Activated naive CD8-positive, alpha-beta T cell treated with anti-CD3 and anti-CD28 coated beads, Interleukin-2, amount 50 U/mL, for 24 hours (primary cell): Measurements from ENCODE around the gene FEZ2.

ENCODE experiments used
- ATAC-seq: fragments of 150-1000 bp; cut with Tn5 transposase; one replicate; pipeline ENCODE4 v1.10.0; 2021
- DNase-seq: peaks from one replicate; pipeline ENCODE4 v3.0.0; 2021
- H3K27ac Mint-ChIP-seq: one replicate; pipeline ENCODE4 v1.8.0; 2021; ENCODE audit warnings: mild to moderate bottlenecking, mixed read lengths
- H3K27me3 Mint-ChIP-seq: one replicate; pipeline ENCODE4 v1.8.0; 2021; ENCODE audit warnings: mixed read lengths
- H3K36me3 Mint-ChIP-seq: one replicate; pipeline ENCODE4 v1.8.0; 2021; ENCODE audit warnings: low read depth, mixed read lengths
- H3K4me1 Mint-ChIP-seq: one replicate; pipeline ENCODE4 v1.8.0; 2021; ENCODE audit warnings: mixed read lengths
- H3K4me3 Mint-ChIP-seq: one replicate; pipeline ENCODE4 v1.8.0; 2021; ENCODE audit warnings: mild to moderate bottlenecking, moderate library complexity, mixed read lengths
- H3K9me3 Mint-ChIP-seq: one replicate; pipeline ENCODE4 v1.8.0; 2021; ENCODE audit warnings: mixed read lengths

Gene FEZ2

GRCh38 chr2:36538335-36538734 is 59.6 kb downstream of the FEZ2 start:
- Mint-ChIP-seq H3K27me3 (no peaks in the 10 kb centered on the region), H3K4me1 (no peaks in the 10 kb centered on the region), H3K36me3 (peaks cover 20% of the 10 kb centered on the region)

GRCh38 chr2:36536776-36537175 is 61.2 kb downstream of the FEZ2 start:
- no peak for ATAC-seq
- no peaks in the 10 kb centered on the region for H3K27me3 Mint-ChIP-seq
- H3K4me1 Mint-ChIP-seq, result no peaks in the 10 kb centered on the region
- H3K9me3 Mint-ChIP-seq, result no peaks in the 10 kb centered on the region
- peaks cover 22% of the 10 kb centered on the region for H3K36me3 Mint-ChIP-seq
- DNase-seq, result no peak
- H3K27ac Mint-ChIP-seq, result no peak overlapping the region
- H3K4me3 Mint-ChIP-seq, result no peak overlapping the region

More at GRCh38 chr2:36538335-36538734, 59.6 kb downstream of the FEZ2 start:
- Mint-ChIP-seq H3K27ac (no peak overlapping the region), H3K4me3 (no peak overlapping the region), H3K9me3 (no peaks in the 10 kb centered on the region)
- no peak for DNase-seq
- ATAC-seq, result no peak

- Mint-ChIP-seq H3K4me1 (no peaks in the 10 kb centered on the region), H3K4me3 (no peak overlapping the region), H3K27ac (no peak overlapping the region), H3K36me3 (peaks cover 19% of the 10 kb centered on the region), H3K27me3 (no peaks in the 10 kb centered on the region), H3K9me3 (no peaks in the 10 kb centered on the region)
- DNase-seq (no peak), ATAC-seq (no peak)
These were observed 62.9 kb downstream of the FEZ2 start for GRCh38 chr2:36535099-36535498.

- ATAC-seq, result no peak
- H3K9me3 Mint-ChIP-seq, result no peaks in the 10 kb centered on the region
- DNase-seq, result no peak
- peaks cover 19% of the 10 kb centered on the region for H3K36me3 Mint-ChIP-seq
- no peak overlapping the region for H3K4me3 Mint-ChIP-seq
- H3K27me3 Mint-ChIP-seq, result no peaks in the 10 kb centered on the region
- no peaks in the 10 kb centered on the region for H3K4me1 Mint-ChIP-seq
- no peak overlapping the region for H3K27ac Mint-ChIP-seq
These were observed 63.6 kb downstream of the FEZ2 start for GRCh38 chr2:36534275-36534799.

- Mint-ChIP-seq H3K27me3 (no peaks in the 10 kb centered on the region), H3K9me3 (no peaks in the 10 kb centered on the region), H3K27ac (no peak overlapping the region), H3K36me3 (peaks cover 20% of the 10 kb centered on the region), H3K4me3 (no peak overlapping the region), H3K4me1 (no peaks in the 10 kb centered on the region)
- ATAC-seq, result no peak
- no peak for DNase-seq
These were observed 67.0 kb downstream of the FEZ2 start for GRCh38 chr2:36530983-36531354.

GRCh38 chr2:36530178-36530982 is 67.6 kb downstream of the FEZ2 start:
- no peak for ATAC-seq
- no peak for DNase-seq
- Mint-ChIP-seq H3K9me3 (no peaks in the 10 kb centered on the region), H3K27ac (no peak overlapping the region), H3K27me3 (no peaks in the 10 kb centered on the region), H3K4me1 (no peaks in the 10 kb centered on the region), H3K36me3 (peaks cover 23% of the 10 kb centered on the region), H3K4me3 (no peak overlapping the region)

GRCh38 chr2:36528766-36529392 is 69.1 kb downstream of the FEZ2 start:
- H3K27me3 Mint-ChIP-seq, result no peaks in the 10 kb centered on the region
- H3K27ac Mint-ChIP-seq, result no peak overlapping the region
- no peak for DNase-seq
- no peak overlapping the region for H3K4me3 Mint-ChIP-seq
- ATAC-seq, result no peak
- H3K4me1 Mint-ChIP-seq, result no peaks in the 10 kb centered on the region
- no peaks in the 10 kb centered on the region for H3K9me3 Mint-ChIP-seq
- peaks cover 30% of the 10 kb centered on the region for H3K36me3 Mint-ChIP-seq

GRCh38 chr2:36528274-36528673 is 69.7 kb downstream of the FEZ2 start:
- no peak for DNase-seq
- H3K27ac Mint-ChIP-seq, result no peak overlapping the region
- peaks cover 34% of the 10 kb centered on the region for H3K36me3 Mint-ChIP-seq
- H3K4me1 Mint-ChIP-seq, result no peaks in the 10 kb centered on the region
- H3K27me3 Mint-ChIP-seq, result no peaks in the 10 kb centered on the region
- no peaks in the 10 kb centered on the region for H3K9me3 Mint-ChIP-seq
- H3K4me3 Mint-ChIP-seq, result no peak overlapping the region
- ATAC-seq, result no peak

GRCh38 chr2:36526226-36526625 is 71.7 kb downstream of the FEZ2 start:
- Mint-ChIP-seq H3K36me3 (peaks cover 42% of the 10 kb centered on the region), H3K4me3 (no peak overlapping the region), H3K27me3 (no peaks in the 10 kb centered on the region), H3K9me3 (no peaks in the 10 kb centered on the region), H3K4me1 (no peaks in the 10 kb centered on the region), H3K27ac (no peak overlapping the region)
- no peak for ATAC-seq
- DNase-seq, result no peak

GRCh38 chr2:36525245-36525644 is 72.7 kb downstream of the FEZ2 start:
- no peaks in the 10 kb centered on the region for H3K4me1 Mint-ChIP-seq
- DNase-seq, result no peak
- no peaks in the 10 kb centered on the region for H3K9me3 Mint-ChIP-seq
- H3K36me3 Mint-ChIP-seq, result peaks cover 41% of the 10 kb centered on the region
- no peak for ATAC-seq
- H3K27me3 Mint-ChIP-seq, result no peaks in the 10 kb centered on the region
- no peak overlapping the region for H3K4me3 Mint-ChIP-seq
- no peak overlapping the region for H3K27ac Mint-ChIP-seq

GRCh38 chr2:36523153-36523552 is 74.8 kb downstream of the FEZ2 start:
- H3K27ac Mint-ChIP-seq, result no peak overlapping the region
- ATAC-seq, result no peak

GRCh38 chr2:36520431-36520830 is 77.5 kb downstream of the FEZ2 start:
- Mint-ChIP-seq H3K27ac (no peak overlapping the region), H3K4me1 (no peaks in the 10 kb centered on the region), H3K4me3 (no peak overlapping the region), H3K36me3 (peaks cover 49% of the 10 kb centered on the region), H3K9me3 (no peaks in the 10 kb centered on the region), H3K27me3 (no peaks in the 10 kb centered on the region)
- ATAC-seq (no peak), DNase-seq (no peak)

More at GRCh38 chr2:36523153-36523552, 74.8 kb downstream of the FEZ2 start:
- H3K4me1 Mint-ChIP-seq, result no peaks in the 10 kb centered on the region
- H3K9me3 Mint-ChIP-seq, result no peaks in the 10 kb centered on the region
- DNase-seq, result no peak
- H3K36me3 Mint-ChIP-seq, result peaks cover 51% of the 10 kb centered on the region
- H3K4me3 Mint-ChIP-seq, result no peak overlapping the region
- H3K27me3 Mint-ChIP-seq, result no peaks in the 10 kb centered on the region

GRCh38 chr2:36516136-36516870 is 81.7 kb downstream of the FEZ2 start:
- no peaks in the 10 kb centered on the region for H3K4me1 Mint-ChIP-seq
- DNase-seq (no peak), ATAC-seq (no peak)
- H3K9me3 Mint-ChIP-seq, result no peaks in the 10 kb centered on the region
- no peak overlapping the region for H3K27ac Mint-ChIP-seq
- H3K36me3 Mint-ChIP-seq, result peaks cover 52% of the 10 kb centered on the region
- no peaks in the 10 kb centered on the region for H3K27me3 Mint-ChIP-seq
- no peak overlapping the region for H3K4me3 Mint-ChIP-seq

- Mint-ChIP-seq H3K9me3 (no peaks in the 10 kb centered on the region), H3K27ac (no peak overlapping the region), H3K4me1 (no peaks in the 10 kb centered on the region), H3K36me3 (peaks cover 54% of the 10 kb centered on the region), H3K4me3 (no peak overlapping the region), H3K27me3 (no peaks in the 10 kb centered on the region)
- DNase-seq (no peak), ATAC-seq (no peak)
These were observed 82.4 kb downstream of the FEZ2 start for GRCh38 chr2:36515538-36515937.

- DNase-seq (no peak), ATAC-seq (no peak)
- no peaks in the 10 kb centered on the region for H3K9me3 Mint-ChIP-seq
These were observed 84.3 kb downstream of the FEZ2 start for GRCh38 chr2:36513661-36514060.

More at GRCh38 chr2:36513661-36514060, 84.3 kb downstream of the FEZ2 start:
- H3K4me1 Mint-ChIP-seq, result no peaks in the 10 kb centered on the region
- H3K4me3 Mint-ChIP-seq, result no peak overlapping the region
- no peak overlapping the region for H3K27ac Mint-ChIP-seq
- no peaks in the 10 kb centered on the region for H3K27me3 Mint-ChIP-seq
- H3K36me3 Mint-ChIP-seq, result peaks cover 46% of the 10 kb centered on the region
